Stomach (tissue), 4 donors: ENCODE results near the gene ZNF780B.

ENCODE experiments used
- CTCF ChIP-seq, 7 experiments: fragments of 450-650 bp in 4 of 7; fragments of 200-600 bp in 3 of 7; sonication (generic) in 3 of 7; IDR thresholded peaks; one replicate each; pipeline ENCODE4 v1.5.1; 2016 to 2019; ENCODE audit warnings: antibody characterized with exemption in 7 of 7, control low read depth in 2 of 7, mild to moderate bottlenecking in 1 of 7
- POLR2A ChIP-seq, 4 donors: fragments of 450-650 bp; IDR thresholded peaks; one replicate each; pipeline ENCODE4 v1.6.1; 2016; ENCODE audit warnings: antibody characterized with exemption in 4 of 4, control low read depth in 2 of 4, mild to moderate bottlenecking in 1 of 4, moderate library complexity in 1 of 4

- TF ChIP-seq CTCF (IDR thresholded peaks at IDR 0.05) = no peak
- no peak for TF ChIP-seq POLR2A (IDR thresholded peaks at IDR 0.05)
These were observed 61.7 kb downstream of the ZNF780B start for GRCh38 chr19:39994361-39994760.
